ENCODE results near the gene COL27A1. TPM values are rescaled to one million over a fixed set of nuclear protein-coding genes. Genes with fewer than 3 reads are reported as not detected.
"Not testable (repeated sequence)": the region's sequence is repeated elsewhere in the genome, so short reads cannot be mapped to it uniquely, and the experiment has no call there.

COL27A1 gene
- total and polyA plus RNA-seq, 2 experiments from 2014 or later, result 44.6 to 47.0 TPM

DNA sequence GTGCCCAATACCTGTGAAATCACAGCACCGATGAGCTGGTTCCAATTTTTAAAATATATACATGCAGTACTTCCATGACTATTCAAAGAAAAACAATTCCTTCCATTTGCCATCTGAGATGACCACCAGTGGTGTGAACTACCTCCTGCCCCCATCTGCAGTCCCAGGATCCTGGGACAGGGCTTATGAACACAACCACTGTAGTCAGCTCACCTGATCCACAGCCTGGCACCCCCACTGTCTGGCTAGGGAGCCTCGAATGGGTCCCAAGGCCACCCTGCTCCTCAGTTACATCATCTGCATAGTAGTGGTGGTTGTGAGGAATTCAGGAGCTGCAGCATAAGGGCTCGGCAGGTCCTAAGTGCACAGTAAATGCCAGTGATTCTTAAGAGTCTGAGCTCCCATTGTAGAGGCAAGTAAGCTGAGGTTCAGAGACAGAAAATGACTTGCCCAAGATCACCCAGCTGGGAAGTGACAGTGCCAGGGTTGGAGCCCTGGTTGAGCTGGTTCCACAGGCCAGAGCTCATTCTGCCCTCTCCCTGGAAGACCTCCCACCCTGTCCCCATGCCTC is 170.4 kb downstream of the COL27A1 start:
- WGBS (ENCODE audit: low lambda C conversion rate, missing lambda C conversion rate), result 79% methylated on average over 3 of the region's 3 CpGs
- not testable (repeated sequence) for H3K4me2 ChIP-seq
- DNase-seq (ENCODE audit: low spot score), result peak; percentile 48

DNA sequence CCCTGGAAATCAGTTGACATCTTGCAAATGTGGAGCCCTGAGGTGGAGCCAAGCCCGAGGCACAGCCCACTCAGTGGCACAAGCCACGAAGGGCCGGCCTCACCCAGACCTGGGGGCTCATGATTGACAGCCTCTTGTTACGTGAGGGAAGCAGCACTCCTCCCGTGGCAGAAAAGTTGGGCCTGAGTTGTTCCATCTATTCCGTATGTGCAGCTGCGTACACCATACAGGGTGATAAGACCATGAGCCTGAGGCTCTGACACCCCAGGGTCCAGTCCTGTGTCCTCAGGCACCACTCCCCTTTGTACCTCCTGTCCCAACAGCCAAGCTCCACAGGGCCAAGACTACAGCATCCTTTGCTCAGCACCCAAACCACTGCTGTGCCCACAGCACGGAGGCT is 172.4 kb downstream of the COL27A1 start:
- Histone ChIP-seq H3K79me2 (peaks cover 2% of the 10 kb centered on the region), H3K9me2 (replicated peaks; ENCODE audit: insufficient read depth) (no peaks in the 10 kb centered on the region), H3K9me3 (ENCODE audit: low read depth) (no peaks in the 10 kb centered on the region), H3K4me3 (no peak overlapping the region), H3K4me1 (ENCODE audit: insufficient read depth) (peaks cover 19% of the 10 kb centered on the region), H3K27ac (peak overlapping the region; percentile 72), H2AFZ (peak overlapping the region; percentile 13), H3K27me3 (no peaks in the 10 kb centered on the region), H3K4me2 (no peak overlapping the region), H4K20me1 (ENCODE audit: insufficient read depth, poor library complexity, severe bottlenecking) (no peaks in the 10 kb centered on the region), H3K36me3 (replicated peaks; ENCODE audit: insufficient read depth, low read depth) (no peaks in the 10 kb centered on the region)
- peak; percentile 53 for DNase-seq (ENCODE audit: low spot score)
- WGBS (ENCODE audit: low lambda C conversion rate, missing lambda C conversion rate), result 93% methylated on average over 8 of the region's 8 CpGs
- TF ChIP-seq EZH2phosphoT487 (IDR thresholded peaks at IDR 0.05; ENCODE audit: low read depth, severe bottlenecking, unreplicated experiment) (no peak), EZH2 (IDR thresholded peaks at IDR 0.05; ENCODE audit: borderline replicate concordance) (no peak)
- TF ChIP-seq, protein P1, sequence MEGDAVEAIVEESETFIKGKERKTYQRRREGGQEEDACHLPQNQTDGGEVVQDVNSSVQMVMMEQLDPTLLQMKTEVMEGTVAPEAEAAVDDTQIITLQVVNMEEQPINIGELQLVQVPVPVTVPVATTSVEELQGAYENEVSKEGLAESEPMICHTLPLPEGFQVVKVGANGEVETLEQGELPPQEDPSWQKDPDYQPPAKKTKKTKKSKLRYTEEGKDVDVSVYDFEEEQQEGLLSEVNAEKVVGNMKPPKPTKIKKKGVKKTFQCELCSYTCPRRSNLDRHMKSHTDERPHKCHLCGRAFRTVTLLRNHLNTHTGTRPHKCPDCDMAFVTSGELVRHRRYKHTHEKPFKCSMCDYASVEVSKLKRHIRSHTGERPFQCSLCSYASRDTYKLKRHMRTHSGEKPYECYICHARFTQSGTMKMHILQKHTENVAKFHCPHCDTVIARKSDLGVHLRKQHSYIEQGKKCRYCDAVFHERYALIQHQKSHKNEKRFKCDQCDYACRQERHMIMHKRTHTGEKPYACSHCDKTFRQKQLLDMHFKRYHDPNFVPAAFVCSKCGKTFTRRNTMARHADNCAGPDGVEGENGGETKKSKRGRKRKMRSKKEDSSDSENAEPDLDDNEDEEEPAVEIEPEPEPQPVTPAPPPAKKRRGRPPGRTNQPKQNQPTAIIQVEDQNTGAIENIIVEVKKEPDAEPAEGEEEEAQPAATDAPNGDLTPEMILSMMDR (IDR thresholded peaks at IDR 0.05; ENCODE audit: poor library complexity), result no peak

More for the DNA sequence above, 170.4 kb downstream of the COL27A1 start:
- not testable (repeated sequence) for H3K27ac ChIP-seq; H3K9me3 ChIP-seq (ENCODE audit: low read depth); H3K4me3 ChIP-seq; H3K79me2 ChIP-seq; H4K20me1 ChIP-seq (ENCODE audit: insufficient read depth, poor library complexity, severe bottlenecking); H2AFZ ChIP-seq; H3K9me2 ChIP-seq (replicated peaks; ENCODE audit: insufficient read depth); H3K36me3 ChIP-seq (replicated peaks; ENCODE audit: insufficient read depth, low read depth); H3K27me3 ChIP-seq
- H3K4me1 ChIP-seq (ENCODE audit: insufficient read depth), result peaks cover 19% of the 10 kb centered on the region

GRCh38 chr9:114328357-114328820 is 173.1 kb downstream of the COL27A1 start:
- WGBS (ENCODE audit: low lambda C conversion rate, missing lambda C conversion rate), result 78% methylated on average over 10 of the region's 10 CpGs
- not testable (repeated sequence) for H3K9me2 ChIP-seq (replicated peaks; ENCODE audit: insufficient read depth); H3K79me2 ChIP-seq; H3K27me3 ChIP-seq; H4K20me1 ChIP-seq (ENCODE audit: insufficient read depth, poor library complexity, severe bottlenecking); H3K4me3 ChIP-seq; H3K9me3 ChIP-seq (ENCODE audit: low read depth); H3K36me3 ChIP-seq (replicated peaks; ENCODE audit: insufficient read depth, low read depth)
- Histone ChIP-seq H2AFZ (peak overlapping the region; percentile 13), H3K4me2 (peak overlapping the region; percentile 0), H3K27ac (peak overlapping the region; percentile 72), H3K4me1 (ENCODE audit: insufficient read depth) (peaks cover 19% of the 10 kb centered on the region)
- DNase-seq (ENCODE audit: low spot score), result peak; percentile 64

GRCh38 chr9:114328937-114329624 is 173.7 kb downstream of the COL27A1 start:
- 91% methylated on average over 11 of the region's 12 CpGs for WGBS (ENCODE audit: low lambda C conversion rate, missing lambda C conversion rate)
- not testable (repeated sequence) for H3K4me3 ChIP-seq; H4K20me1 ChIP-seq (ENCODE audit: insufficient read depth, poor library complexity, severe bottlenecking); H3K9me2 ChIP-seq (replicated peaks; ENCODE audit: insufficient read depth); H3K27me3 ChIP-seq; H3K36me3 ChIP-seq (replicated peaks; ENCODE audit: insufficient read depth, low read depth); H2AFZ ChIP-seq; H3K9me3 ChIP-seq (ENCODE audit: low read depth); H3K79me2 ChIP-seq
- H3K4me1 ChIP-seq (ENCODE audit: insufficient read depth), result peaks cover 19% of the 10 kb centered on the region
- DNase-seq (ENCODE audit: low spot score), result peak; percentile 49
- H3K27ac ChIP-seq, result peak overlapping the region; percentile 72
- H3K4me2 ChIP-seq, result peak overlapping the region; percentile 0

GRCh38 chr9:114329625-114330022 is 174.3 kb downstream of the COL27A1 start, which contains the start of gene ORM2:
Gene ORM2, plus strand, starts transcription at chr9:114329869. Its CDS starts 36 bp downstream, at chr9:114329905.
- H3K9me3 ChIP-seq (ENCODE audit: low read depth); H3K27me3 ChIP-seq; H3K79me2 ChIP-seq; H3K9me2 ChIP-seq (replicated peaks; ENCODE audit: insufficient read depth); H2AFZ ChIP-seq; DNase-seq (ENCODE audit: low spot score); H4K20me1 ChIP-seq (ENCODE audit: insufficient read depth, poor library complexity, severe bottlenecking); H3K4me3 ChIP-seq; H3K36me3 ChIP-seq (replicated peaks; ENCODE audit: insufficient read depth, low read depth): not testable (repeated sequence)
- WGBS (ENCODE audit: low lambda C conversion rate, missing lambda C conversion rate), result no CpG with 5 or more reads among the region's 10 CpGs
- Histone ChIP-seq H3K27ac (peak within 1 kb of the TSS; percentile 72), H3K4me1 (ENCODE audit: insufficient read depth) (peaks cover 19% of the 10 kb centered on the region), H3K4me2 (peak within 1 kb of the TSS; percentile 0)
